PC-3 (cell line): ENCODE measurements around the gene CNTN4.

Source experiments
- CTCF ChIP-seq: fragments of 300-600 bp; sonication (generic); conservative IDR thresholded peaks from 2 replicates; pipeline ENCODE4 v1.5.1; 2017; ENCODE audit warnings: antibody characterized with exemption, low read depth, mild to moderate bottlenecking, low read length
- EZH2 ChIP-seq: fragments of 300-600 bp; sonication (generic); IDR thresholded peaks from one replicate; pipeline ENCODE4 v1.6.1; 2017; ENCODE audit warnings: antibody characterized with exemption, mild to moderate bottlenecking, low read length; ENCODE audit not compliant: unreplicated experiment
- EZH2phosphoT487 ChIP-seq: fragments of 300-600 bp; sonication (generic); IDR thresholded peaks from 2 replicates; pipeline ENCODE4 v1.6.1; 2018; ENCODE audit warnings: mild to moderate bottlenecking, antibody characterized with exemption, low read length, borderline replicate concordance

GRCh38 chr3:2516762-2517441 is 418.2 kb downstream of the CNTN4 start:
- TF ChIP-seq CTCF, result no peak
- TF ChIP-seq EZH2, result no peak
- no peak for TF ChIP-seq EZH2phosphoT487
